Measurements from ENCODE around the gene ERC1.

The ERC1 gene

GRCh38 chr12:1517734-1518525 lies 526.9 kb downstream of the ERC1 start:
- peak overlapping the region; percentile 31; the same call in 1 of the 2 replicates for H3K4me2 ChIP-seq
- H3K27ac ChIP-seq = no peak overlapping the region
- no peaks in the 10 kb centered on the region for H3K27me3 ChIP-seq
- H3K36me3 ChIP-seq = no peaks in the 10 kb centered on the region
- no peak overlapping the region for H3K9ac ChIP-seq
- no peak overlapping the region for H3K4me3 ChIP-seq
- peaks cover 12% of the 10 kb centered on the region for H3K4me1 ChIP-seq
- no peak for TF ChIP-seq Cebpa-rat (IDR thresholded peaks at IDR 0.05)
- H3K9me3 ChIP-seq = peaks cover 22% of the 10 kb centered on the region
- no peaks in the 10 kb centered on the region for H4K20me1 ChIP-seq

GRCh38 chr12:1518591-1519516 lies 527.8 kb downstream of the ERC1 start:
- H3K36me3 ChIP-seq = no peaks in the 10 kb centered on the region
- H3K4me1 ChIP-seq = peaks cover 12% of the 10 kb centered on the region
- H3K27ac ChIP-seq = no peak overlapping the region
- H3K4me2 ChIP-seq = peak overlapping the region; percentile 31
- peaks cover 22% of the 10 kb centered on the region for H3K9me3 ChIP-seq
- H3K4me3 ChIP-seq = no peak overlapping the region
- H3K9ac ChIP-seq = no peak overlapping the region
- no peaks in the 10 kb centered on the region for H3K27me3 ChIP-seq
- no peaks in the 10 kb centered on the region for H4K20me1 ChIP-seq
- no peak for TF ChIP-seq Cebpa-rat (IDR thresholded peaks at IDR 0.05)

GRCh38 chr12:1519642-1520041 lies 528.6 kb downstream of the ERC1 start:
- no peak overlapping the region for H3K4me3 ChIP-seq
- no peaks in the 10 kb centered on the region for H3K36me3 ChIP-seq
- peaks cover 14% of the 10 kb centered on the region for H3K4me1 ChIP-seq
- no peak for TF ChIP-seq Cebpa-rat (IDR thresholded peaks at IDR 0.05)
- peaks cover 20% of the 10 kb centered on the region for H3K9me3 ChIP-seq
- H3K27me3 ChIP-seq = no peaks in the 10 kb centered on the region
- H3K27ac ChIP-seq = no peak overlapping the region
- H4K20me1 ChIP-seq = no peaks in the 10 kb centered on the region
- H3K9ac ChIP-seq = no peak overlapping the region
- no peak overlapping the region for H3K4me2 ChIP-seq

GRCh38 chr12:1523046-1523445 lies 532.0 kb downstream of the ERC1 start:
- no peaks in the 10 kb centered on the region; the same call in 1 of the 2 replicates for H3K9me3 ChIP-seq
- TF ChIP-seq Cebpa-rat (IDR thresholded peaks at IDR 0.05) = no peak
- H3K27ac ChIP-seq = no peak overlapping the region
- no peaks in the 10 kb centered on the region for H4K20me1 ChIP-seq
- peaks cover 33% of the 10 kb centered on the region for H3K4me1 ChIP-seq
- H3K27me3 ChIP-seq = peaks cover 11% of the 10 kb centered on the region
- H3K4me2 ChIP-seq = no peak overlapping the region
- H3K4me3 ChIP-seq = no peak overlapping the region
- no peaks in the 10 kb centered on the region for H3K36me3 ChIP-seq
- H3K9ac ChIP-seq = no peak overlapping the region

- Histone ChIP-seq H3K36me3 (no peaks in the 10 kb centered on the region), H4K20me1 (no peaks in the 10 kb centered on the region; the same call in 1 of the 2 replicates), H3K4me3 (no peak overlapping the region), H3K9me3 (no peaks in the 10 kb centered on the region; the same call in 1 of the 2 replicates), H3K27me3 (peaks cover 17% of the 10 kb centered on the region), H3K4me2 (no peak overlapping the region), H3K27ac (no peak overlapping the region), H3K9ac (no peak overlapping the region), H3K4me1 (peaks cover 27% of the 10 kb centered on the region)
- TF ChIP-seq Cebpa-rat (IDR thresholded peaks at IDR 0.05) = no peak
Measured at GRCh38 chr12:1523558-1524050, 532.6 kb downstream of the ERC1 start.

- Histone ChIP-seq H3K4me1 (peaks cover 33% of the 10 kb centered on the region), H3K36me3 (no peaks in the 10 kb centered on the region), H3K9ac (no peak overlapping the region), H3K27ac (no peak overlapping the region), H3K4me3 (no peak overlapping the region), H4K20me1 (peaks cover 22% of the 10 kb centered on the region), H3K4me2 (peak overlapping the region; percentile 82), H3K27me3 (peaks cover 39% of the 10 kb centered on the region), H3K9me3 (no peaks in the 10 kb centered on the region; the same call in 1 of the 2 replicates)
- no peak for TF ChIP-seq Cebpa-rat (IDR thresholded peaks at IDR 0.05)
Measured at GRCh38 chr12:1525858-1526257, 534.8 kb downstream of the ERC1 start.

- H4K20me1 ChIP-seq = peaks cover 42% of the 10 kb centered on the region
- peaks cover 53% of the 10 kb centered on the region for H3K4me1 ChIP-seq
- no peak overlapping the region for H3K27ac ChIP-seq
- no peaks in the 10 kb centered on the region; the same call in 1 of the 2 replicates for H3K9me3 ChIP-seq
- H3K27me3 ChIP-seq = peaks cover 59% of the 10 kb centered on the region
- TF ChIP-seq Cebpa-rat (IDR thresholded peaks at IDR 0.05) = no peak
- H3K36me3 ChIP-seq = no peaks in the 10 kb centered on the region
- no peak overlapping the region for H3K9ac ChIP-seq
- no peak overlapping the region for H3K4me2 ChIP-seq
- no peak overlapping the region for H3K4me3 ChIP-seq
Measured at GRCh38 chr12:1527789-1528188, 536.8 kb downstream of the ERC1 start.

- Histone ChIP-seq H4K20me1 (peaks cover 52% of the 10 kb centered on the region), H3K27me3 (peaks cover 69% of the 10 kb centered on the region), H3K9me3 (no peaks in the 10 kb centered on the region), H3K36me3 (no peaks in the 10 kb centered on the region), H3K9ac (no peak overlapping the region), H3K27ac (no peak overlapping the region), H3K4me1 (peaks cover 63% of the 10 kb centered on the region), H3K4me3 (no peak overlapping the region), H3K4me2 (no peak overlapping the region)
- TF ChIP-seq Cebpa-rat (IDR thresholded peaks at IDR 0.05) = no peak
Measured at GRCh38 chr12:1528791-1529190, 537.8 kb downstream of the ERC1 start.

- H3K4me1 ChIP-seq = peaks cover 68% of the 10 kb centered on the region
- no peaks in the 10 kb centered on the region for H3K36me3 ChIP-seq
- no peaks in the 10 kb centered on the region for H3K9me3 ChIP-seq
- H4K20me1 ChIP-seq = peaks cover 57% of the 10 kb centered on the region
- TF ChIP-seq Cebpa-rat (IDR thresholded peaks at IDR 0.05) = no peak
- peak overlapping the region; percentile 69 for H3K4me3 ChIP-seq
- H3K4me2 ChIP-seq = peak overlapping the region; percentile 94
- no peak overlapping the region for H3K9ac ChIP-seq
- H3K27ac ChIP-seq = no peak overlapping the region
- H3K27me3 ChIP-seq = peaks cover 72% of the 10 kb centered on the region
Measured at GRCh38 chr12:1529228-1529861, 538.3 kb downstream of the ERC1 start.
